ENCODE data around the gene TTLL5. TPM values are rescaled to one million over a fixed set of nuclear protein-coding genes. Genes with fewer than 3 reads are reported as not detected.
A peak's percentile ranks its signal among the peaks of the same experiment; 100 is the strongest.

The TTLL5 gene
- total RNA-seq, 1 donor from 2014 or later = 15.1 TPM

DNA sequence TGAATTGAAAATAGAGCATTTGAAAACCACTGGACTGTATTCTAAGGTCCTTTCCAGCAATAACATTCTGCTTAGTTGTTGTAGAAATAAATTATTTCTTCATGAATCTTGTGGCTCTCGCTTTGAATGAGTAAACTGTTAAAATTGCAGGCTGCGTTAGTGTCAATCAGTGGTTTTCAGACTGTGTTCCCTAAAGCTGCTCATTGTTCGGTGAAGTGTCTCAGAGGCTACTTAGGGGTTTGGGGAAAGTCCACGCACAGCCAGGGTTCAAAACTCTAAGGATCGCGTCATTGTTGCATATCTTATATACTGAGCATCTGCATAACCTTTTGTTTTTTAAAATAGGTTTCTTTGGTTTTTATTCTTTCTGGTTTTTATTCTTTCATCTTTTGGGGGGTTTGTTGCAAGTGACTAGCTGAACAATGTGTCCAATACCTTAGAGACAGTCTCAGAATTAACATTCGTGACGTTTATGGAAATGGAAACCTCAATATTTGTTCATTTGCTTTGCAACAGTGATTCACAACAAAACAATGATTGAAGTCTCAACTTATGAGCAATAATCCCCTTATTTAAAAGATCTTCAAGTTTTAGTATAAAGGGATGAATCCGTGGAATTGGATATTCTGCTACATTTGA is 108.1 kb downstream of the TTLL5 start:
- intact Hi-C loops (cut with DNase I) = no loop called here
- ATAC-seq (ENCODE audit: poor library complexity) (no peak), DNase-seq (no peak)

DNA sequence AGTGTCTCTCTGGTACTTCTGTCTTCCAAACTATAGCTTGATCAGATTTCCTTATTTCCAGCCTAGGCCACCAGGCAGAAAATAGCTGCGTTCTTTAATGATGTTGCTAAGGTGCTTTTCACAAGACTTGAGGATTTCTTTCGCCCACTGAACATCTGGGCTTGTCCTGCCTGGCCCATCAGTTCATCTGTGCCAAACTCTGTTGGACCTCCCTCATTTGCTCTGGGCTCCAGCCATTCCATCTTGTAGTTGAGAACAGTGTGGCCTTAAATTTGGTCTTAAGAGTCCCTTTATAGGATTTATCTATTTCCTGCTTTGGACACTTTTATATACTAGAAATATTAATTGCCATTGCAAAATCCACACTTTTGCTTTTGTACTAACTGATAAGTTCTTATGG is 109.6 kb downstream of the TTLL5 start:
- intact Hi-C loops (cut with DNase I) = no loop called here
- no peak for ATAC-seq (ENCODE audit: poor library complexity)
- no peak for DNase-seq

DNA sequence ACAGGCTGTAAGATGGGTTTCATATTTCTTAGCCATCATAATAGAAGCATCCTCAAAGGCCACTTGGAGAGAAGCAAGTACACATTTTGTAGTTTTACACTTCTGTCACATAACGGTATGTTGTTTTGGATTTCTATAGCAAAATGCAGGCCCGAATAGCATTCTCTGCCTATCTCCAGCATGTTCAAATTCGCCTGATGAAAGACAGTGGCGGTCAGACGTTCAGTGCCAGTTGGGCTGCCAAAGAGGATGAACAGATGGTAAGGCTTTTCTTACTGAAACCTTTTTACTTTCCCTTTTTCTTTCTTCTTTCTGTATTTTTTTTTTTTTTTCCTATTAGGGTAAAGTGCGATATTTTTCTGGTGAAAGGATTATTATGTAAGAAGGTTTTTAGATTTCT is 110.5 kb downstream of the TTLL5 start:
- ATAC-seq (ENCODE audit: poor library complexity) (no peak), DNase-seq (no peak)
- intact Hi-C loops (cut with DNase I) = no loop called here

DNA sequence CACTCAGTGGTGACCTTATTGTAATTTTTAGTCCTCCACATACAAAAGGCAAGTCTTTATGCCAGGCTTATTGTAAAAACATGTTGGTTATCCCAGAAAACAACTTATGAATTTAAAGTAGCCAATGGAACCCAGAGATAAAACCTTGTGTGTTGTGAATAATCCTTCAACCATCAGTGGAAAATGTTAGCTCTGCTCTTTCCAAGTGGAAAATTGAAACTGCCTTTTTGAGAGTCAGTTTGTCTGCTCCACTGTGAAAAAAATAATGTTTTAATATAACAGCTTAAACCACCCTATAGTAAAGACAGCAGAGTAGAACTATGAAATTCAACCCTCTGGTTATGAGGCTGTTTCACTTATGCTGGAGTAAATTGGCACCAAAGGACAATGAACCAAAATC is 112.0 kb downstream of the TTLL5 start:
- intact Hi-C loops (cut with DNase I) = no loop called here
- no peak for ATAC-seq (ENCODE audit: poor library complexity)
- DNase-seq = no peak

DNA sequence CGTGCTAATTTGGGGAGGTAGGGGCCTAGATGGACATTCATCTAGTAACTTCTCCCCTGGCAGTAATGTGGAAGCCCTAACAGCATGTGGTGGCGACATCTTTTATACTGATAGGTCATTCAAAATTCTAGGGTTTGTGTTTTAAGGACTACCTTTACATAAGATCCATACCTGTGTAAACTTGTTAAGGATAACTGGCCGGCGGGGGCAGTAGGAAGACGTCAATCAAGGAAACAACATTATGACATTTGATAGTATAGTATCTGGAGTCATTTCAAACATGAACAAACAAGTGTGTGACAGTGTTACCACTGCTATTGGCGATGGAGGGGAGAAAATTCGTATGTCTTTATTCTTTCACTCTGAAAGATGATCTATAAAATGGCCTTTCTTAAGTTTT is 120.0 kb downstream of the TTLL5 start:
- ATAC-seq (ENCODE audit: poor library complexity) (no peak), DNase-seq (no peak)
- intact Hi-C loops (cut with DNase I) = loop anchor here (10.0 kb wide), 1 partner anchor 56 kb away; no protein-coding TSS in a partner anchor

DNA sequence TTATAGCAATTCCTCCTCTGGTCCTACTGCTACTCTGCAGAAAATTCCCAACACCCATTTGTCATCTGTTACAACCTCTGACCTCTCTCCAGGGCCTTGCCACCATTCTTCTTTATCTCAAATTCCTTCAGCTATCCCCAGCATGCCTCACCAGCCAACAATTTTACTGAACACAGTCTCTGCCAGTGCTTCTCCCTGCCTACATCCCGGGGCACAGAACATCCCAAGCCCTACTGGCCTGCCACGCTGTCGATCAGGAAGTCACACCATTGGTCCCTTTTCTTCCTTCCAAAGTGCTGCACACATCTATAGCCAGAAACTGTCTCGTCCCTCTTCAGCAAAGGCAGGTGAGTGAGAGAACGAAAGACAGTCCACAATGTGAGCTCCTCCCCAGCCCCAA is 122.1 kb downstream of the TTLL5 start:
- DNase-seq = peak; percentile 53
- peak; percentile 95 for ATAC-seq (ENCODE audit: poor library complexity)
- intact Hi-C loops (cut with DNase I) = loop anchor here (10.0 kb wide), 1 partner anchor 58 kb away; no protein-coding TSS in a partner anchor

DNA sequence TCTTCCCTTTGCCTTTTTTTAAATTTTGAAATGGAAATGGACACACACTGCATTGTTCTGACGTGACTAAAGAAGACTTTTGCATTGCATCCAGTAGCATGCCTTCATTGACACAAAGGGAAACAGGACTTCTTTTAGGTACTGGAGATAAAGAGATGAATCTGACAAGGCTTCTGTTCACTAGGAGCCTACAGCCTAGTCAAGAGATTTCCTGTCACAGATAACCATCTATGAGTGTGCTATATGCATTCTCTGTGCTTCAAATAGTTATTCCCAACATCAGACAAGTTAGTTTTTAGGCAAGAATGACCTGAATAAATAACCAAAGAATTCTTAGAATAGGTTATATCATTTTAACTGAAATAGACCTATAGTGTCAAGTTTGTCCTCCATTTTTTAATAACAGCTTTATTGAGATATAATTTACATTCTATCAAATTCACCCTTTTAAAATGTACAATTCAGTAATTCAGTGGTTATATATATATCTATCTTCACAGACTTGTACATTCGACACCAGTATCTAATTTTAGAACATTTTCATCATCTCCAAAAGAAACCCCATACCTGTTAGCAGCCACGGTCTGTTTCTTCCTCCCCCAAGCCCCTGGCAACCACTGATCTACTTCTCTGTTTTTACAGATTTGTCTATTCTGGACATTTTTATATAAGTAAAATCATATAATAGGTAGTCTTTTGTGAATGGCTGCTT is 122.7 kb downstream of the TTLL5 start:
- ATAC-seq (ENCODE audit: poor library complexity) = no peak
- intact Hi-C loops (cut with DNase I) = loop anchor here (10.0 kb wide), 1 partner anchor 59 kb away; no protein-coding TSS in a partner anchor
- DNase-seq = no peak

DNA sequence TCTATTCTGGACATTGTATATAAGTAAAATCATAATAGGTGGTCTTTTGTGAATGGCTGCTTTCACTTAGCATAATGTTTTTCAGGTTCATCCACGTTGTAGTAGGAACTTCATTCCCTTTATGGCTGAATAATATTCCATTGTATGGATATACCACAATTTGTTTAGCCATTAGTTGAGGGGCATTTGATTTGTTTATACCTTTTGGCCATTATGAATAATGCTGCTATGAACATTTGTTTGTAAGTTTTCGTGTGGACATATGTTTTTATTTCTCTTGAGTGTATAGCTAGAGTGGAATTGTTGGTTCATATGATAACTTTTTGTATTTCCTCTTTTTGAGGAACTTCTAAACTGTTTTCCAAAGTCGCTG is 123.3 kb downstream of the TTLL5 start:
- no peak for ATAC-seq (ENCODE audit: poor library complexity)
- intact Hi-C loops (cut with DNase I) = loop anchor here (10.0 kb wide), 1 partner anchor 59 kb away; no protein-coding TSS in a partner anchor

DNA sequence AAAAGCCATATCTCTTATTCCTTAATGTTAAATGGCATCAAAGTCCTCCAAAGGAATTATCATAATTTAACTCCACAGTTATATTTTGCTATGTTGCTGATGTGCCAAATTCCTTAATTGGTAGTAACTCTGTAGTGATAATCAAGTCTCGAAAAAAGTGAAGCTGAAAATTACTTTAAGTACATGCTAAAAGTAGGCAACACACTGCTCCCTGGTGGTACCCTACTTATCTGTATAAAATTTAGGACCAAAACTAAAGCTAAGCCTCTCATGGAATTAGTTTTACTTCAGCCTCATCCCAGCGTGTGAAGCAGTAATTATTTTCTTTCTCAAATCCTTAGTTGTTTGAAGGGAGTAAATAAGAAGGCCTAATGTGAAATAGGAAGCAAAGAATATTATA is 132.8 kb downstream of the TTLL5 start:
- intact Hi-C loops (cut with DNase I) = loop anchor here (2.0 kb wide), 1 partner anchor 185 kb away; no protein-coding TSS in a partner anchor
- DNase-seq (no peak), ATAC-seq (ENCODE audit: poor library complexity) (peak; percentile 57)

More for the DNA sequence above, 123.3 kb downstream of the TTLL5 start:
- no peak for DNase-seq

DNA sequence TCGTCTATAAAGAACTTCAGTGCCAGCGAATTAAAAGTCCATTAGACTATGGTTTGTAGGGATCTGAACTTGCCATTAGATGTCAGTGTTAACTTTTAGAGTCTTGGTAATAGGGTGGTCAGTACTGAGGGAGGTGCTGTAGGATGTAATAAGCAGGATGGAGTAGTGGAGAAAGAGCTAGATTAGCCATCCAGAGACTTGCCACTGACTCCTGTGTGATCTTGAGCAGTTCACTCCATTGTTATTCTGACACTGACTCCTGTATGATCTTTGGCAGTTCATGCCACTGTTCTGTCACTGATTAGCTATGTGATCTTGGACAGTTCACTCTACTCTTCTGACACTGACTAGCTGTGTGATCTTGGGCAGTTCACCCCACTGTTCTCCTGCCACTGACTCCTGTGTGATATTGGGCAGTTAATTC is 133.6 kb downstream of the TTLL5 start:
- no peak for DNase-seq
- intact Hi-C loops (cut with DNase I) = loop anchor here (2.0 kb wide), 1 partner anchor 184 kb away; no protein-coding TSS in a partner anchor

DNA sequence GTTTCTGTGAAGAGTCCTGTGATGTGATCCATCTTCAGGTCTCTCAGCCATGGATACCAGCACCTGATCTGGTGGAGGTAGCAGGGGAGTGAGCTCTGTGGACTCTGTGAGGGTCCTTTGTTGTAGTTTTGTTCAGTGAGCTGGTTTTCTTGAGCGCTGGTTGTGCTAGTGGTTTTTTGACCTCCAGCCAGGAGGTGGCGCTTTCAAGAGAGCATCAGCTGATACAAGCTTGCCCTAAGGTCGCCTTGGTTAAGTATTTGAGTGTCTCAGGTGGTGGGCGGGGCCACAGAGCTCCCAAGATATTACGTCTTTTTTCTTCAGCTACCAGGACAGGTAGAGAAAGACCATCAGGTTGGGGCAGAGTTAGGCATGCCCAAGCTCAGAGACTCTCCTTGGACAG is 139.7 kb downstream of the TTLL5 start:
- no peak for DNase-seq
- intact Hi-C loops (cut with DNase I) = loop anchor here (10.0 kb wide), 1 partner anchor 94 kb away; no protein-coding TSS in a partner anchor
- no peak for ATAC-seq (ENCODE audit: poor library complexity)

More for the DNA sequence above, 133.6 kb downstream of the TTLL5 start:
- peak; percentile 92 for ATAC-seq (ENCODE audit: poor library complexity)

DNA sequence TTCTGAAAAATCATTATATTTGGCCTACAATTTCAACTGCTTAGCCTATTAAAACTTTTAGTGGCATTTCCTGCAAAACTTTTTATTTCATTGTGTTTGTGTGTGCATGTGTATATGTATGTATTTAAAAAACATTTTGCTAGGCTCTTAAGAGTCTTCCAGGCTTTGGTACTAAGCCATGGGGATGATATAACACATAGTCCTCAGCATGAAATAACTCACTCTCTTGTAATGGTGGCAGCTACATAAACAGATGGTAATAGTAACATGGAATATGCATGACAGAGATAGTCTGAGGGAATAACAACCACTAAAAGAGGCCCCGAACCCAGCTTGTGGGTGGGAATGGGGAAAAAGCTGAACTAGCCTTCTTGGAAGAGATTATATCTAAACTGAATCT is 141.4 kb downstream of the TTLL5 start:
- no peak for ATAC-seq (ENCODE audit: poor library complexity)
- intact Hi-C loops (cut with DNase I) = loop anchor here (10.0 kb wide), 1 partner anchor 92 kb away; no protein-coding TSS in a partner anchor
- DNase-seq = no peak

DNA sequence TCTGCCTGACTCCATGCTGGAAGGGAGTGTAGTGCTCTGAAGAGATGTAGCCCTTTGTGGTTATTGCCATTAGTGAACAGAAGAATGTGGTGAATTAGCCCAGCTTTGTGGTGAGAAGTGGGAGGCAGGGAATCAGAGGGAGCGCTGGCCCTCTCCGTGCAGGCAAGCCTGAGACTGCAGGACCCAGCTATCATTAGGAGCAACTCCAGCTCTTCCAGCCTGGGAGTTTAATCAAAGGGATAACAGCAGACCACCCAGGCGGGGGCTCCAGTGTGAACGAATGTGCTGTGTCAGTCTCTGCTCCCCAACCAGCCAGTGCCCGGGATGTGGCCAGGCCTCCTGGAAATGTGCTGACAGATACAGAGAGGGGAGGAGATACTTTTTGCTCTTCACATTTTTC is 142.7 kb downstream of the TTLL5 start:
- ATAC-seq (ENCODE audit: poor library complexity) (no peak), DNase-seq (no peak)
- intact Hi-C loops (cut with DNase I) = loop anchor here (10.0 kb wide), 1 partner anchor 91 kb away; no protein-coding TSS in a partner anchor

DNA sequence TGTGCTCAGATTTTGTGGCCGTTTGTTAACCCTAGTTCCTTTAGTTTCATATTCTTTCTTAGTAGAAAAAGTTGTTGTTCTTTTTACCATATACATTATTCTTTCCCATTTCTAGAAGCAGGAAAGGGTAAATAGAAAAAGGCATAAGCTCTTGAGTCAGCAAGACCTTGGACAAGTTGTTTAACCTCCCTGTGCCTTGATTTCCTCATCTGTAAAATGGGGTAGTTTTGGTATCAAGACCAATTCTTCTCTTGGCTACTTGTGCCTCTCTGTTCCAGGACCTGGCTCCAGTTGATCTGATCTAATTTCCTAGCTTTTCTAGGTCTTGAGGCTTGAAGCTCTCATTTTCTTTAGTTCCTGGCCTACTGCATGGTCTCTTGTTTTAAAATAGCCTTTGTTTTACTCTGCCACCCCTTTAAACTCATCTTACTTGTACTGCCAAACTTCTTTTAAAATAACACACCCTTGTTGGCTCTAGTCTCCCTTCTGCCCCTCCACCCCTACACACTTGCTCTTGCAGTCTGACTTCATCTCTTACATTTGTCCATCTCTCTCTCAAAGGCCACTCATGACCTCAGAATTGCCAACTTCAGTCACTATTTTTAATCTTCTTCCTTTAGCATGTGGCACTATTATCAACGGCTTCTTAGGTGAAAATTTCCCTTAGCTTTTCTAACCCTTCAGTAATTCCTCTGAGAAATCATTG is 143.7 kb downstream of the TTLL5 start:
- peak; percentile 50 for ATAC-seq (ENCODE audit: poor library complexity)
- intact Hi-C loops (cut with DNase I) = loop anchor here (10.0 kb wide), 1 partner anchor 90 kb away; no protein-coding TSS in a partner anchor
- no peak for DNase-seq

DNA sequence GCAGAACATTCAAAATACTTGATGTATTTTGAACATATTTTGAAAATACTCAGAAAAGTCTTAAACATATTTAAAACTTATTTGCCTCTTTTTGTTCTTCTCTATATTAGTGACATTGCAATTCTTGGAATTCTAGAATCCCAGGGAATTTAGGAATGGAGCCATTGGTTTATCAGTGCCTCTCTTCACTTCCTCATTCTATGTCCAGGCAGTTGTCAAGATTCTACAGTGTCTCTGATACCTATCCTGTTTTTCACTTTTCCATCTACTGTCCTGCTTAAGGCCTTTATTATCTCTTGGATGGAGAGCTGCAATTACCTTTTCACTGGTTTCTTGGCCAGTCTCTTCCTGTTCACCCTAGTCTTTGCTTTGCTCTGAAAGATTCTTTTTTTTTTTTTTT is 144.6 kb downstream of the TTLL5 start:
- no peak for DNase-seq
- intact Hi-C loops (cut with DNase I) = loop anchor here (10.0 kb wide), 1 partner anchor 89 kb away; no protein-coding TSS in a partner anchor
- ATAC-seq (ENCODE audit: poor library complexity) = peak; percentile 45

DNA sequence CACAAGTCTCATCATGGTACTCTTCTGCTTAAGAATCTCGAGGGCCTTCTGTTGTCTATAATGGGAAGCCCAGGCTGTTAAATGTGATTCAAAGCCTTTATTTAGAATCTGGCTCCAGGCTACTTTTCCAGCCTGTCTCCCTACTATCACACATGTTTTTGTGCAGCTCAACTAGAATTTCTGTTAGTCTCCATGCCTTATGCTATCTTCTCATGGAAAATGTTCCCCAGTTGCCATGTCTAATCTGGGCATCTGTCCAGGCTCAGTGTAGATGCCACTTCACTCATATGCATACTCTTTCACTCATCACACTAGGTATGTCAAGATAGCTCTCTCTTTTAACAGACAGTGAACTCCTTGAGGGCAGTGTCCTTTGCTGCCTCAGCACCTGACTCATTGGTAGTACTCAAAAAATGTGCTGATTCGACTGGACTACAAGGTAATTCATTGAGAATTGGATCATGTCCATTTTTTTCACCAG is 145.3 kb downstream of the TTLL5 start:
- ATAC-seq (ENCODE audit: poor library complexity) = peak; percentile 80
- intact Hi-C loops (cut with DNase I) = loop anchor here (10.0 kb wide), 1 partner anchor 88 kb away; no protein-coding TSS in a partner anchor
- DNase-seq = no peak

DNA sequence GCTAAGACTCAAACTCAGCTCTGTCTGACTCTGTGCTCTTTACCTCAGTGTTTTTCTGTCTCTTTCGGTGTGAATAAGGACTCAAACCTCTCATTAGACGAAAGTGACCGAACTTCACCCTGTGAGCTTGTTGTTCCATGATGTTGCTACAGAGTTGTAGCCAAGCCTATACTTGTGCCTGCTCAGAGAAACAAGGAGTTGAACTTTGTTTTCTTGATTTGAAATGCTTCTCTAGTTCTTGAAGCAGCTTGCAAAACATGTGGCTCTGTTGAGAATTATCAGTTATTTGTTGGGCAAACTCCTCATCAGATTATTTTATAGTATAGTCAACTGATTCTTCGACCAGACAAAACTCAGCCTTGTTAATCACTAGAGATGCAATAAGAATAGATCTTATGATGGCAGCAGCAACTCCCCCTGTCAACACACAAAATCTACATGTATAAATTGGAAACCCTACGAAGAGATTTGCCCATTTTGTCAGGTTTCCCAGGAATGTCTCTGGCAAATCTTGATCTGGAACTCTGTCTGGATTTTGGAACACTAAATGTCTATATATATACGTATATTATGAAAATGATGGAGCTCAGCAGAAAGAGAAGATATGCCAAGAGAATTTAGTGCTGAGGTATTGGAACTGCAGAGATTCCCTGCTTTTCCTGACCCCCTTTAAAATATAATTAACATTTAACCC is 146.8 kb downstream of the TTLL5 start:
- intact Hi-C loops (cut with DNase I) = loop anchor here (10.0 kb wide), 1 partner anchor 87 kb away; no protein-coding TSS in a partner anchor

DNA sequence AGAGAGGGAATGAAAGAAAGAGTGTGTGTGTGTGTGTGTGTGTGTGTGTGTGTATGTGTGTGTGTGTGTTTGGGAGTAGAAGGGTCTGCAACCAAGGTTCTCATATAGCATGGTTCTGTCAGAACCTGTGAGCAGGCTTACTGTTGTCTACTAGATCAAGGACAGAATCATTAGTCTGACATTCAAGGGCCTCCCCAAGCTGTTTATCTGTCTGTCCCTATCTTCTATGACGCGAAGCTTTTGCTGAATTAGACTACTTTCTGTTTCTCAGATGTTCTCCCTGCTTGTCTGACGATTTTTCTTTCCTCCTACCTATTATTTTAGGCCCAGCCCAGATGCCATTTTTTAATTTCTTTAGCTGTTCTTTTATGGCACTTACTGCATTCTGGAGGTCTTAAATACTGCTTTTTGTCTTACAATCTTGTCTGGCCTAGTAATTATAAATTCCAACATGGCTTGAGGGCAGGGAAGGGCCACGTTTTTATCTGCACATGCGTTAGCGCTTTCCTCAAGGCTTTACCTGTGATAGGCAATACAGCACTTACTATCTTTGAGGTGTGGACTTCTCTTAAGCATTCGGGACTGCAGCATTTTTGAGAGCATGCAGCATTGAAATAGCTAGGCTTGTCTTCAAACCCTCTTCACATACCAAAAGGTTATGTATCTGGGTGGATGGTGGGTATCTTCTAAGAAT is 150.2 kb downstream of the TTLL5 start:
- DNase-seq = no peak
- ATAC-seq (ENCODE audit: poor library complexity) = no peak
- intact Hi-C loops (cut with DNase I) = no loop called here

More for the DNA sequence above, 146.8 kb downstream of the TTLL5 start:
- no peak for DNase-seq
- no peak for ATAC-seq (ENCODE audit: poor library complexity)
